Stimulated activated CD4-positive, alpha-beta T cell treated with anti-CD3 and anti-CD28 coated beads, Interleukin-1b, Interleukin-23, amount 100 ng/mL, for 48 hours (primary cell): ENCODE results near the gene GOLGA6L6.
"Not testable (repeated sequence)": the region's sequence is repeated elsewhere in the genome, so short reads cannot be mapped to it uniquely, and the experiment has no call there.

ENCODE experiments used
- DNase-seq: peaks from one replicate; pipeline ENCODE4 v3.0.0-alpha.2; 2020

GOLGA6L6 gene

GRCh38 chr15:20541700-20542099, at the start of gene GOLGA6L6:
GOLGA6L6 (minus strand) TSS chr15:20541800; CDS start chr15:20541709, 91 bp downstream.
- DNase-seq = peak; percentile 2

GRCh38 chr15:20590069-20590468, 48.5 kb upstream of the GOLGA6L6 start:
- DNase-seq = not testable (repeated sequence)

GRCh38 chr15:20586821-20587220, 45.2 kb upstream of the GOLGA6L6 start:
- DNase-seq = not testable (repeated sequence)

- not testable (repeated sequence) for DNase-seq
Measured at GRCh38 chr15:20582726-20583115, 41.1 kb upstream of the GOLGA6L6 start.

- not testable (repeated sequence) for DNase-seq
Measured at GRCh38 chr15:20582109-20582725, 40.6 kb upstream of the GOLGA6L6 start.

- DNase-seq = not testable (repeated sequence)
Measured at GRCh38 chr15:20581261-20582108, 39.9 kb upstream of the GOLGA6L6 start.

- DNase-seq = not testable (repeated sequence)
Measured at GRCh38 chr15:20579662-20580061, 38.1 kb upstream of the GOLGA6L6 start.

- DNase-seq = not testable (repeated sequence)
Measured at GRCh38 chr15:20551289-20551688, 9.7 kb upstream of the GOLGA6L6 start.

GRCh38 chr15:20505926-20506658, 35.5 kb downstream of the GOLGA6L6 start:
- DNase-seq = not testable (repeated sequence)

GRCh38 chr15:20502839-20503238, 38.8 kb downstream of the GOLGA6L6 start:
- not testable (repeated sequence) for DNase-seq

- DNase-seq = not testable (repeated sequence)
Measured at GRCh38 chr15:20501512-20502222, 39.9 kb downstream of the GOLGA6L6 start.

GRCh38 chr15:20497781-20498180, 43.8 kb downstream of the GOLGA6L6 start:
- DNase-seq = not testable (repeated sequence)

- DNase-seq = not testable (repeated sequence)
Measured at GRCh38 chr15:20493035-20493434, 48.6 kb downstream of the GOLGA6L6 start.

- not testable (repeated sequence) for DNase-seq
Measured at GRCh38 chr15:20492598-20492997, 49.0 kb downstream of the GOLGA6L6 start.

- DNase-seq = not testable (repeated sequence)
Measured at GRCh38 chr15:20489320-20489719, 52.3 kb downstream of the GOLGA6L6 start.
